ENCODE measurements around the gene COPG1.
A peak's percentile ranks its signal among the peaks of the same experiment; 100 is the strongest.

Gene COPG1

GRCh38 chr3:129286081-129286480, 36.7 kb downstream of the COPG1 start:
- no peaks in the 10 kb centered on the region for H3K27me3 ChIP-seq (ENCODE audit: control insufficient read depth, insufficient read depth, low read length)
- no peaks in the 10 kb centered on the region for H3K9me3 ChIP-seq (ENCODE audit: control insufficient read depth, low read depth, low read length)
- H3K4me1 ChIP-seq (ENCODE audit: control insufficient read depth, low read depth, low read length): no peaks in the 10 kb centered on the region
- no peak overlapping the region for H3K9ac ChIP-seq (ENCODE audit: low read length)
- no peak overlapping the region for H3K4me3 ChIP-seq (ENCODE audit: low read length)
- no peak overlapping the region for H3K27ac ChIP-seq (ENCODE audit: low read length)
- H3K36me3 ChIP-seq (ENCODE audit: control insufficient read depth, low read depth, low read length): peaks cover 8% of the 10 kb centered on the region

GRCh38 chr3:129288446-129288845, 39.0 kb downstream of the COPG1 start:
- H3K36me3 ChIP-seq (ENCODE audit: control insufficient read depth, low read depth, low read length): peaks cover 14% of the 10 kb centered on the region
- H3K4me1 ChIP-seq (ENCODE audit: control insufficient read depth, low read depth, low read length): no peaks in the 10 kb centered on the region
- H3K9me3 ChIP-seq (ENCODE audit: control insufficient read depth, low read depth, low read length): no peaks in the 10 kb centered on the region
- no peaks in the 10 kb centered on the region for H3K27me3 ChIP-seq (ENCODE audit: control insufficient read depth, insufficient read depth, low read length)
- H3K4me3 ChIP-seq (ENCODE audit: low read length): no peak overlapping the region
- no peak overlapping the region for H3K9ac ChIP-seq (ENCODE audit: low read length)
- H3K27ac ChIP-seq (ENCODE audit: low read length): no peak overlapping the region

DNA sequence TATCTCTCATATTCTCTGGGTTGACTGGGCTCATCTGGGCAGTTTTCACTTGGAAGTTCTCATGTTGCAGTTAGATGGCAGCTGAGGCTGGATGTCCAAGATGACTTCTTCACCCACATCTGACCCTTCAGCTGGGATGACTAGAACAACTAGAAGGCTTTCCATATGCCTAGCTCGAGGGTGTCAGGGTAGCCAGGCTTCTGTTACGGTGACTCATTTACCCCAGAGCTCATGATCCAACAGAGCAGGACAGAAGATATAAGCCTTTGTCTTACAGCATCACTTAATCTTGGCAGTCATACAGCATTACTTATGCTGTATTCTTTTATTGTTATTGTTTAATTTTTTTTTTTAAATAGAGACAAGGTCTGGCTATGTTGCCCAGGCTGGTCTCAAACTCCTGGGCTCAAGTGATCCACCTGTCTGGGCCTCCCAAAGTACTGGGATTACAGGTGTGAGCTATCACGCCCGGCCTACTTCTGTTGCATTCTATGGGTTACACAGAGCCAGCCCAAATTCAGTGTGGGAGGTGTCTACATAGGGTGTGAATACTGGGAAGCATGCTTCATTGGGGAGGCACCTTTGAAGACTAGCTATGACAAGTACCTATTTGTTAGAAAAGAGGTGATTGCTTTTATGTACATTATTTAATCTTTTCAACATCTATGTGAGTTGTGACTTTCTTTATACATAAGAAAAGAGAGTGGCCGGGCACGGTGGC, 40.0 kb downstream of the COPG1 start:
- no peak overlapping the region for H3K9ac ChIP-seq (ENCODE audit: low read length)
- peaks cover 14% of the 10 kb centered on the region for H3K36me3 ChIP-seq (ENCODE audit: control insufficient read depth, low read depth, low read length)
- H3K27me3 ChIP-seq (ENCODE audit: control insufficient read depth, insufficient read depth, low read length): no peaks in the 10 kb centered on the region
- no peaks in the 10 kb centered on the region for H3K4me1 ChIP-seq (ENCODE audit: control insufficient read depth, low read depth, low read length)
- H3K27ac ChIP-seq (ENCODE audit: low read length): no peak overlapping the region
- no peaks in the 10 kb centered on the region for H3K9me3 ChIP-seq (ENCODE audit: control insufficient read depth, low read depth, low read length)
- no peak overlapping the region for H3K4me3 ChIP-seq (ENCODE audit: low read length)

DNA sequence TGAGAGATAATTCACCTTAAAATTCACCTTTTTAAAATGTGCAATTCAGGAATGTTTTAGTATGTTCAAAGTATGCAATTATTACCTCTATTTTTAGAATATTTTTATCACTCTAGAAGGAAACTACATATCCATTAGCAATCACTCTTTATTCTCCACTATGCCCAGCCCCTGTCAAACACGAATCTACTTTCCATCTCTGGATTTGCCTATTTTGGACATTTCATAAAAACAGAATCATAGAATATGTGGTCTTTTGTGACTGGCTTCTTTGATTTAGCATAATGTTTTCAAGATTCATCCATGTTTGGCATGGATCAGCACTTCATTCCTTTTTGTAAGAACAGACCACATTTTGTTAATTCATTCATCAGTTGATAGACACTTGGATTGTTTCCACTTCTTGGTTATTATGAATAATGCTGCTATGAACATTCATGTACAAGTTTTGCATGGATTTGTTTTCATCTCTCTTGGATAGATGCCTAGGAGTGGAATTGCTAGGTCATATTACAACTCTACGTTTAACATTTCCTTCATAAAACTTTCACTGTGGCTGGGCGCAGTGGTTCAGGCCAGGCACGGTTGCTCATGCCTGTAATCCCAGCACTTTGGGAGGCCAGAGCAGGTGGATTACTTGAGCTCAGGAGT, 42.0 kb downstream of the COPG1 start:
- H3K4me3 ChIP-seq (ENCODE audit: low read length): no peak overlapping the region
- H3K27me3 ChIP-seq (ENCODE audit: control insufficient read depth, insufficient read depth, low read length): no peaks in the 10 kb centered on the region
- H3K27ac ChIP-seq (ENCODE audit: low read length): no peak overlapping the region
- H3K36me3 ChIP-seq (ENCODE audit: control insufficient read depth, low read depth, low read length): peaks cover 17% of the 10 kb centered on the region
- no peaks in the 10 kb centered on the region for H3K9me3 ChIP-seq (ENCODE audit: control insufficient read depth, low read depth, low read length)
- H3K9ac ChIP-seq (ENCODE audit: low read length): no peak overlapping the region
- H3K4me1 ChIP-seq (ENCODE audit: control insufficient read depth, low read depth, low read length): no peaks in the 10 kb centered on the region

- no peak overlapping the region for H3K4me3 ChIP-seq (ENCODE audit: low read length)
- peaks cover 29% of the 10 kb centered on the region for H3K36me3 ChIP-seq (ENCODE audit: control insufficient read depth, low read depth, low read length)
- H3K4me1 ChIP-seq (ENCODE audit: control insufficient read depth, low read depth, low read length): no peaks in the 10 kb centered on the region
- H3K27me3 ChIP-seq (ENCODE audit: control insufficient read depth, insufficient read depth, low read length): no peaks in the 10 kb centered on the region
- no peaks in the 10 kb centered on the region for H3K9me3 ChIP-seq (ENCODE audit: control insufficient read depth, low read depth, low read length)
- no peak overlapping the region for H3K27ac ChIP-seq (ENCODE audit: low read length)
- H3K9ac ChIP-seq (ENCODE audit: low read length): no peak overlapping the region
Measured at GRCh38 chr3:129295286-129295685, 45.9 kb downstream of the COPG1 start.

- Histone ChIP-seq H3K9ac (ENCODE audit: low read length) (no peak overlapping the region), H3K27ac (ENCODE audit: low read length) (peak overlapping the region; percentile 13), H3K27me3 (ENCODE audit: control insufficient read depth, insufficient read depth, low read length) (no peaks in the 10 kb centered on the region), H3K4me1 (ENCODE audit: control insufficient read depth, low read depth, low read length) (peaks cover 16% of the 10 kb centered on the region), H3K9me3 (ENCODE audit: control insufficient read depth, low read depth, low read length) (no peaks in the 10 kb centered on the region), H3K4me3 (ENCODE audit: low read length) (no peak overlapping the region), H3K36me3 (ENCODE audit: control insufficient read depth, low read depth, low read length) (peaks cover 15% of the 10 kb centered on the region)
Measured at GRCh38 chr3:129304146-129304961, 54.9 kb downstream of the COPG1 start.

- Histone ChIP-seq H3K27ac (ENCODE audit: low read length) (peak overlapping the region; percentile 13), H3K4me3 (ENCODE audit: low read length) (no peak overlapping the region), H3K27me3 (ENCODE audit: control insufficient read depth, insufficient read depth, low read length) (no peaks in the 10 kb centered on the region), H3K9me3 (ENCODE audit: control insufficient read depth, low read depth, low read length) (no peaks in the 10 kb centered on the region), H3K4me1 (ENCODE audit: control insufficient read depth, low read depth, low read length) (peaks cover 16% of the 10 kb centered on the region), H3K36me3 (ENCODE audit: control insufficient read depth, low read depth, low read length) (peaks cover 15% of the 10 kb centered on the region), H3K9ac (ENCODE audit: low read length) (no peak overlapping the region)
Measured at GRCh38 chr3:129304962-129305222, 55.5 kb downstream of the COPG1 start.

- Histone ChIP-seq H3K27me3 (ENCODE audit: control insufficient read depth, insufficient read depth, low read length) (no peaks in the 10 kb centered on the region), H3K4me3 (ENCODE audit: low read length) (peak overlapping the region; percentile 33), H3K36me3 (ENCODE audit: control insufficient read depth, low read depth, low read length) (peaks cover 15% of the 10 kb centered on the region), H3K4me1 (ENCODE audit: control insufficient read depth, low read depth, low read length) (peaks cover 16% of the 10 kb centered on the region), H3K27ac (ENCODE audit: low read length) (no peak overlapping the region), H3K9ac (ENCODE audit: low read length) (peak overlapping the region; percentile 4), H3K9me3 (ENCODE audit: control insufficient read depth, low read depth, low read length) (no peaks in the 10 kb centered on the region)
Measured at GRCh38 chr3:129305592-129306091, 56.2 kb downstream of the COPG1 start.

- H3K36me3 ChIP-seq (ENCODE audit: control insufficient read depth, low read depth, low read length): peaks cover 8% of the 10 kb centered on the region
- no peaks in the 10 kb centered on the region for H3K27me3 ChIP-seq (ENCODE audit: control insufficient read depth, insufficient read depth, low read length)
- H3K9ac ChIP-seq (ENCODE audit: low read length): no peak overlapping the region
- no peaks in the 10 kb centered on the region for H3K9me3 ChIP-seq (ENCODE audit: control insufficient read depth, low read depth, low read length)
- no peak overlapping the region for H3K4me3 ChIP-seq (ENCODE audit: low read length)
- peaks cover 16% of the 10 kb centered on the region for H3K4me1 ChIP-seq (ENCODE audit: control insufficient read depth, low read depth, low read length)
- H3K27ac ChIP-seq (ENCODE audit: low read length): no peak overlapping the region
Measured at GRCh38 chr3:129308636-129309035, 59.2 kb downstream of the COPG1 start.

DNA sequence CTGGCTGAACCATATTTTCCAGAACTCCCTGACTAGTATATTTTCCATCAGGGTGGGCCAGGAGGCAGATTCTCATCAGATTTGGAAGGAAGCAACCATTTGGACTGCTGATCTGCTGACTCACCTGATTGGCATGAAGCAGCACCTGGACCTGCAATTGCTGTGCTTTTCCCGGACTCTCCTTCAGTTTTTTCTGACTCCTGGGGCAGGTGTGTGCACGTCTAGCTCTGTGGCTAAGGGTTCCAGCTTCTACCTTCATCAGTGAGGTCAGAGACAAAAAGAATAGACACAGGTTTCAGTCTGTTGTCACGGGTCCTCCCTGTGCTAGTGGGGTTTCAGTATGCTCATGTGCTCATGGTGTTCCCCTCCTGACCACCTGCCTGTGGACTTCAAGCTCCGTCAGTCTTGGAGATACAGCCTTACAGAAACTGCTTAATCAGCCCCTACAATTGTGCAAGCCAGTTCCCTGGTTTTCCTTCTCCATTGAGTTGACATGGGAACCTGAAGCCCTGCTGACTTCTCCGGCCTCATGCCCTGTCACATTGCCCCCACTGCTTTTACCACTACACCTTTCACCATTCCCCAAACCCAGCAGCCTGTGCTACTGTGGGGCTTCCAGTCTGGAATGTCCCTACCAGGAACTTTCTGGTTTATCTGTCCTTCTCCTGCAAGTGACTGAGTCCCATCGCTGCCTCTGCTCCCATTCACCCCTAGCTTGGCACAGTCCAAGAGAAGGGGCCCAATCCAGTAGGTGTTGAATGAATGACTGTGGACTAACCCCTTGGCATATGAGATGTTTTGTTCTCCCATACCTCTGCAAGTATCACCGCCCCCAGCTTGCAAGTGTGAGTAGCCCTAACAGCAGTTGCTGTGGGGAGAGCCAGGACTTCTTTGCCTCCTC, 61.0 kb downstream of the COPG1 start:
- peaks cover 13% of the 10 kb centered on the region for H3K4me1 ChIP-seq (ENCODE audit: control insufficient read depth, low read depth, low read length)
- H3K27me3 ChIP-seq (ENCODE audit: control insufficient read depth, insufficient read depth, low read length): no peaks in the 10 kb centered on the region
- H3K9me3 ChIP-seq (ENCODE audit: control insufficient read depth, low read depth, low read length): no peaks in the 10 kb centered on the region
- H3K27ac ChIP-seq (ENCODE audit: low read length): no peak overlapping the region
- H3K4me3 ChIP-seq (ENCODE audit: low read length): no peak overlapping the region
- no peaks in the 10 kb centered on the region for H3K36me3 ChIP-seq (ENCODE audit: control insufficient read depth, low read depth, low read length)
- H3K9ac ChIP-seq (ENCODE audit: low read length): no peak overlapping the region
